H1 (cell line): ENCODE data around the gene ZNF441. TPM values are rescaled to one million over a fixed set of nuclear protein-coding genes. Genes with fewer than 3 reads are reported as not detected.

Experiments used
- CTCF ChIA-PET: fragments of 300-600 bp; sonication (Branson Sonifier 250); formaldehyde crosslinking; loops from one replicate; lab custom pipeline; 2021; ENCODE audit not compliant: partially characterized antibody; lab: Charles Lee
- POLR2A ChIA-PET: fragments of 300-600 bp; sonication (Branson Sonifier 250); formaldehyde crosslinking; loops from one replicate; lab custom pipeline; 2021; ENCODE audit warnings: inconsistent platforms; ENCODE audit not compliant: partially characterized antibody; lab: Charles Lee
- DNase-seq, 2 experiments: peaks; one replicate each; pipeline versions ENCODE4 v3.0.0 to v3.0.0-alpha.2; 2010 to 2022; ENCODE audit warnings: low spot score in 2 of 2, low read depth in 1 of 2, mixed read lengths in 1 of 2
- FAIRE-seq: peaks from 2 replicates; lab custom pipeline; 2011; peaks lifted over from hg19 to GRCh38; lab: Jason Lieb, UNC
- H2AFZ ChIP-seq: 2 replicates; pipeline ENCODE4 v1.8.1; 2012; ENCODE audit warnings: low read length, inconsistent platforms
- H2AK5ac ChIP-seq: 2 replicates; pipeline ENCODE4 v1.6.1; 2013; ENCODE audit warnings: low read depth, low read length
- H2BK120ac ChIP-seq: replicated peaks from 2 replicates; pipeline ENCODE3; 2013; ENCODE audit warnings: low read depth, low read length, inconsistent platforms
- H2BK12ac ChIP-seq: 2 replicates; pipeline ENCODE4 v1.6.1; 2013; ENCODE audit warnings: low read depth, low read length
- H2BK15ac ChIP-seq: 2 replicates; pipeline ENCODE4 v1.6.1; 2013; ENCODE audit warnings: low read length
- H2BK20ac ChIP-seq: 2 replicates; pipeline ENCODE4 v1.6.1; 2013; ENCODE audit warnings: low read length
- H2BK5ac ChIP-seq: 2 replicates; pipeline ENCODE4 v1.6.1; 2013; ENCODE audit warnings: low read depth, low read length
- H3K14ac ChIP-seq: 2 replicates; pipeline ENCODE4 v1.6.1; 2013; ENCODE audit warnings: inconsistent platforms; ENCODE audit not compliant: insufficient read length
- H3K18ac ChIP-seq: 2 replicates; pipeline ENCODE4 v1.6.1; 2013; ENCODE audit warnings: low read length; ENCODE audit errors: extremely low read depth
- H3K23ac ChIP-seq: 2 replicates; pipeline ENCODE4 v1.6.1; 2013; ENCODE audit warnings: inconsistent platforms; ENCODE audit not compliant: insufficient read length
- H3K23me2 ChIP-seq: 2 replicates; pipeline ENCODE4 v1.6.1; 2013; ENCODE audit warnings: low read depth, low read length
- H3K27ac ChIP-seq: 2 replicates; pipeline ENCODE4 v1.6.1; 2011; ENCODE audit warnings: low read depth, low read length, inconsistent platforms
- H3K27me3 ChIP-seq, 4 experiments: replicated peaks in 1 of 4; 1 replicate in 1 of 4; 2 replicates in 3 of 4; pipeline versions ENCODE4 v1.6.1 to v1.8.1; 2011 to 2013; ENCODE audit warnings: low read length in 3 of 4, mild to moderate bottlenecking in 3 of 4, inconsistent platforms in 2 of 4, mixed read lengths in 2 of 4, moderate library complexity in 1 of 4; ENCODE audit not compliant: control insufficient read depth in 3 of 4, insufficient read depth in 3 of 4; ENCODE audit errors: extremely low read depth in 1 of 4
- H3K36me3 ChIP-seq, 4 experiments: 2 replicates each; pipeline versions ENCODE4 v1.6.1 to v1.8.1; 2011 to 2013; ENCODE audit warnings: mild to moderate bottlenecking in 4 of 4, low read length in 3 of 4, moderate library complexity in 2 of 4, control low read depth in 1 of 4, inconsistent platforms in 1 of 4; ENCODE audit not compliant: insufficient read depth in 4 of 4, control insufficient read depth in 2 of 4
- H3K4ac ChIP-seq: replicated peaks from 2 replicates; pipeline ENCODE3; 2013; ENCODE audit warnings: low read length, low read depth, mixed read lengths, inconsistent platforms; ENCODE audit not compliant: insufficient read length
- H3K4me1 ChIP-seq, 4 experiments: replicated peaks in 1 of 4; 1 replicate in 1 of 4; 2 replicates in 3 of 4; pipeline versions ENCODE4 v1.6.1 to v1.8.1; 2011 to 2013; ENCODE audit warnings: low read length in 3 of 4, inconsistent platforms in 2 of 4, mixed read lengths in 1 of 4; ENCODE audit not compliant: insufficient read depth in 4 of 4, control insufficient read depth in 3 of 4
- H3K4me2 ChIP-seq, 2 experiments: 2 replicates each; pipeline versions ENCODE4 v1.6.1 to v1.8.1; 2011 to 2013; ENCODE audit warnings: low read depth in 2 of 2, low read length in 2 of 2, control low read depth in 1 of 2, inconsistent platforms in 1 of 2, mild to moderate bottlenecking in 1 of 2; ENCODE audit not compliant: insufficient read depth in 1 of 2
- H3K4me3 ChIP-seq, 4 experiments: fragments of 200-600, 300-600 bp in 1 of 4; sonication (generic), shearing (Covaris generic), sonication (Bioruptor Twin) in 1 of 4; 2 replicates each; pipeline versions ENCODE4 v1.5.1 to v1.8.1; 2011 to 2016; ENCODE audit warnings: low read length in 4 of 4, low read depth in 3 of 4, control low read depth in 2 of 4, inconsistent platforms in 2 of 4, mild to moderate bottlenecking in 2 of 4, mixed read lengths in 1 of 4, moderate library complexity in 1 of 4; ENCODE audit not compliant: insufficient read depth in 2 of 4; ENCODE audit errors: extremely low read depth in 1 of 4
- H3K56ac ChIP-seq: replicated peaks from 2 replicates; pipeline ENCODE3; 2013; ENCODE audit warnings: low read depth, mild to moderate bottlenecking, mixed read lengths, low read length, inconsistent platforms; ENCODE audit not compliant: insufficient read length
- H3K79me1 ChIP-seq: 2 replicates; pipeline ENCODE4 v1.6.1; 2013; ENCODE audit warnings: low read depth, low read length, control low read depth
- H3K79me2 ChIP-seq, 2 experiments: 2 replicates each; pipeline versions ENCODE4 v1.6.1 to v1.8.1; 2012 to 2013; ENCODE audit warnings: low read length in 2 of 2, mild to moderate bottlenecking in 2 of 2, inconsistent platforms in 1 of 2; ENCODE audit not compliant: insufficient read depth in 2 of 2, control insufficient read depth in 1 of 2
- H3K9ac ChIP-seq, 4 experiments: replicated peaks in 1 of 4; 1 replicate in 1 of 4; 2 replicates in 3 of 4; pipeline versions ENCODE4 v1.6.1 to v1.8.1; 2011 to 2013; ENCODE audit warnings: low read depth in 3 of 4, low read length in 3 of 4, control low read depth in 2 of 4, mild to moderate bottlenecking in 2 of 4, moderate library complexity in 2 of 4, inconsistent platforms in 1 of 4; ENCODE audit errors: extremely low read depth in 1 of 4
- H3K9me3 ChIP-seq, 2 experiments: 2 replicates each; pipeline versions ENCODE4 v1.6.1 to v1.8.1; 2012 to 2013; ENCODE audit warnings: mild to moderate bottlenecking in 2 of 2, moderate library complexity in 2 of 2, control low read depth in 1 of 2, inconsistent platforms in 1 of 2, low read depth in 1 of 2, low read length in 1 of 2, mixed read lengths in 1 of 2; ENCODE audit not compliant: insufficient read depth in 2 of 2
- H4K20me1 ChIP-seq, 2 experiments: replicated peaks in 1 of 2; 2 replicates each; pipeline versions ENCODE3 to v1.8.1; 2011 to 2013; ENCODE audit warnings: inconsistent platforms in 2 of 2, low read length in 2 of 2, mild to moderate bottlenecking in 1 of 2; ENCODE audit not compliant: insufficient read depth in 2 of 2, control insufficient read depth in 1 of 2
- H4K5ac ChIP-seq: 2 replicates; pipeline ENCODE4 v1.6.1; 2013; ENCODE audit warnings: low read length, low read depth, mixed read lengths, inconsistent platforms; ENCODE audit not compliant: insufficient read length
- H4K8ac ChIP-seq: 2 replicates; pipeline ENCODE4 v1.8.0; 2013; ENCODE audit warnings: mild to moderate bottlenecking, moderate library complexity, low read length, inconsistent platforms; ENCODE audit not compliant: insufficient read depth; ENCODE audit errors: extremely low read depth
- H4K91ac ChIP-seq: replicated peaks from 2 replicates; pipeline ENCODE3; 2013; ENCODE audit warnings: low read length, mixed read lengths, inconsistent platforms; ENCODE audit not compliant: insufficient read length
- BCL11A ChIP-seq, 2 experiments: IDR thresholded peaks; one replicate each; pipeline ENCODE4 v1.6.1; 2011; ENCODE audit warnings: low read depth in 2 of 2, low read length in 2 of 2, mild to moderate bottlenecking in 2 of 2
- CHD2 ChIP-seq: IDR thresholded peaks from 2 replicates; pipeline ENCODE4 v1.6.1; 2012; ENCODE audit warnings: low read length, improper control_type of control experiment
- EGR1 ChIP-seq: IDR thresholded peaks from 2 replicates; pipeline ENCODE4 v1.6.1; 2011; ENCODE audit warnings: low read depth, low read length, borderline replicate concordance
- GTF2F1 ChIP-seq: IDR thresholded peaks from 2 replicates; pipeline ENCODE4 v1.6.1; 2012; ENCODE audit warnings: low read depth, low read length, improper control_type of control experiment, borderline replicate concordance
- JUND ChIP-seq: IDR thresholded peaks from 2 replicates; pipeline ENCODE4 v1.6.1; 2011; ENCODE audit warnings: mild to moderate bottlenecking, improper control_type of control experiment, low read length
- MAFK ChIP-seq: IDR thresholded peaks from 2 replicates; pipeline ENCODE4 v1.6.1; 2012; ENCODE audit warnings: low read depth, mild to moderate bottlenecking, improper control_type of control experiment, low read length
- RAD21 ChIP-seq, 2 experiments: IDR thresholded peaks in 1 of 2; conservative IDR thresholded peaks in 1 of 2; 2 replicates each; pipeline ENCODE4 v1.6.1; 2011; ENCODE audit warnings: low read depth in 2 of 2, low read length in 2 of 2, improper control_type of control experiment in 1 of 2, inconsistent platforms in 1 of 2, mild to moderate bottlenecking in 1 of 2, moderate library complexity in 1 of 2
- SIRT6 ChIP-seq: IDR thresholded peaks from one replicate; pipeline ENCODE4 v1.7.1; 2012; ENCODE audit warnings: low read length, inconsistent platforms
- SP4 ChIP-seq: IDR thresholded peaks from 2 replicates; pipeline ENCODE4 v1.6.1; 2012; ENCODE audit warnings: low read length, inconsistent platforms
- WGBS, 2 experiments: shearing (Covaris generic) in 1 of 2; methylation state at CpG; one replicate each; pipeline versions ENCODE4 v1.1.6 to v1.1.7; 2013 to 2015; ENCODE audit warnings: low lambda C conversion rate in 2 of 2, mixed read lengths in 2 of 2, inconsistent platforms in 1 of 2, low coverage in 1 of 2, missing lambda C conversion rate in 1 of 2; ENCODE audit not compliant: insufficient replicate concordance in 2 of 2, insufficient coverage in 1 of 2, insufficient read length in 1 of 2; ENCODE audit errors: extremely low coverage in 1 of 2, missing lambda C conversion rate in 1 of 2; 5-methylcytosine and 5-hydroxymethylcytosine counted together
- polyA plus RNA-seq, 7 experiments: library from polyadenylated mRNA; depleted of rRNA in 3 of 7; stranded (reverse) in 5 of 7; unstranded in 2 of 7; fragments of >200 nt in 5 of 7; fragments of 200-250 nt in 2 of 7; gene quantifications; 1 replicate in 5 of 7; 2 replicates in 1 of 7; 4 replicates in 1 of 7; pipeline versions ENCODE4 v1.2.1 to v1.2.3, GENCODE V29; 2011 to 2013; ENCODE audit warnings: missing spikeins in 2 of 7, mixed read lengths in 2 of 7
- total RNA-seq: library from RNA; stranded (reverse); fragmentation: NEBNext Ultra II Directional; extraction: Animal tissue kit (Norgen Biotek cat#: 25700); gene quantifications from 2 replicates; pipeline ENCODE4 v1.2.1, GENCODE V29; 2021
- TF ChIP-seq, protein P1 (sequence below): IDR thresholded peaks from 2 replicates; pipeline ENCODE4 v1.6.1; 2012; ENCODE audit warnings: low read length, inconsistent platforms
- TF ChIP-seq, protein P2 (sequence below): IDR thresholded peaks from 2 replicates; pipeline ENCODE4 v1.6.1; 2011; ENCODE audit warnings: low read depth, mild to moderate bottlenecking, low read length; ENCODE audit not compliant: insufficient read depth

The ZNF441 gene
- total and polyA plus RNA-seq, 2 of the 8 experiments (the other 6 are each of a cell fraction or from before 2014, with no cell fraction given): 0.09 to 0.48 TPM

DNA sequence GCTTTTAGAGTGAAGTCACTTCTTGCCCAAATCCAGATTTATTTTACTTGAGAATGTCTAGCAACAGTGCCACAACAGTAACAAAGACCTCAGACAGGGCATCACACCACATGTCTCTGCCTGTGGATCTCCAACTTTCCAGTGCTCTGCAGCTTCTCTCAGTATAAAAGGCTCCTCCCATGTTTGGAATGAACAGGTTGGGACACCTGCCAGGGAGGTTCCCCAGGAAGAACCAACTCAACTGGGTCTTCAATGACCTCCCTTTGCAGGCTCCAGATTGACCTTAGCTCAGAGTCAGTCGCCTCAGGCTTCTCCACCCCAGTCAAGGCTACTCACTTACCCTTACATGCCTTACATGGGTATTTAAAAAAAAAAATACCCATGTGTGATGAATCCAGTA, 31.4 kb upstream of the ZNF441 start:
- no peak overlapping the region for H3K23ac ChIP-seq
- peaks cover 0 to 3% (median 0%) of the 10 kb centered on the region in 4 experiments; a peak in 5 of 7 replicates for H3K4me1 ChIP-seq
- FAIRE-seq (no peak), DNase-seq (no peak)
- H3K4me2 ChIP-seq: no peak overlapping the region
- H4K8ac ChIP-seq: no peak overlapping the region
- H3K36me3 ChIP-seq: no peaks in the 10 kb centered on the region
- CTCF ChIA-PET: interaction anchor here (0.6 to 1.7 kb wide), 7 partner anchors 33 to 929 kb away, joined by 3 to 6 read pairs (median 4); partner anchors contain the start of gene ZNF491
- H3K9ac ChIP-seq: no peak overlapping the region
- H2AK5ac ChIP-seq: no peak overlapping the region
- peaks cover 0 to 3% of the 10 kb centered on the region in 2 experiments for H4K20me1 ChIP-seq
- no peaks in the 10 kb centered on the region for H3K9me3 ChIP-seq
- H3K4me3 ChIP-seq: no peak overlapping the region
- H3K79me1 ChIP-seq: no peaks in the 10 kb centered on the region
- H3K14ac ChIP-seq: no peak overlapping the region
- H2BK12ac ChIP-seq: no peak overlapping the region
- H2BK15ac ChIP-seq: no peak overlapping the region
- peaks cover 10% of the 10 kb centered on the region; the same call in 1 of the 2 replicates for H3K23me2 ChIP-seq
- peaks cover 0 to 18% (median 15%) of the 10 kb centered on the region in 4 experiments; a peak in 5 of 7 replicates for H3K27me3 ChIP-seq
- TF ChIP-seq CHD2 (no peak), SP4 (no peak), JUND (no peak), GTF2F1 (no peak), RAD21 (IDR thresholded peaks at IDR 0.05 in 1 of 2, conservative IDR thresholded peaks at IDR 0.05 in 1 of 2; ENCODE audit: low read depth in 2 of 2, low read length in 2 of 2) (no peak), EGR1 (no peak), BCL11A (IDR thresholded peaks at IDR 0.05; ENCODE audit: low read depth in 2 of 2, low read length in 2 of 2) (no peak), MAFK (no peak), SIRT6 (no peak)
- TF ChIP-seq, protein P1, sequence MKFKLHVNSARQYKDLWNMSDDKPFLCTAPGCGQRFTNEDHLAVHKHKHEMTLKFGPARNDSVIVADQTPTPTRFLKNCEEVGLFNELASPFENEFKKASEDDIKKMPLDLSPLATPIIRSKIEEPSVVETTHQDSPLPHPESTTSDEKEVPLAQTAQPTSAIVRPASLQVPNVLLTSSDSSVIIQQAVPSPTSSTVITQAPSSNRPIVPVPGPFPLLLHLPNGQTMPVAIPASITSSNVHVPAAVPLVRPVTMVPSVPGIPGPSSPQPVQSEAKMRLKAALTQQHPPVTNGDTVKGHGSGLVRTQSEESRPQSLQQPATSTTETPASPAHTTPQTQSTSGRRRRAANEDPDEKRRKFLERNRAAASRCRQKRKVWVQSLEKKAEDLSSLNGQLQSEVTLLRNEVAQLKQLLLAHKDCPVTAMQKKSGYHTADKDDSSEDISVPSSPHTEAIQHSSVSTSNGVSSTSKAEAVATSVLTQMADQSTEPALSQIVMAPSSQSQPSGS: no peak
- TF ChIP-seq, protein P2, sequence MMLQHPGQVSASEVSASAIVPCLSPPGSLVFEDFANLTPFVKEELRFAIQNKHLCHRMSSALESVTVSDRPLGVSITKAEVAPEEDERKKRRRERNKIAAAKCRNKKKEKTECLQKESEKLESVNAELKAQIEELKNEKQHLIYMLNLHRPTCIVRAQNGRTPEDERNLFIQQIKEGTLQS: no peak
- WGBS, 2 experiments: 81% methylated on average over 1 of the region's 1 CpG; no CpG with 5 or more reads in 1 of the 2 experiments
- POLR2A ChIA-PET: interaction anchor here (0.7 to 1.0 kb wide), 2 partner anchors 252 to 392 kb away, joined by 3 to 4 read pairs; no protein-coding TSS in a partner anchor
- H3K18ac ChIP-seq: no peak overlapping the region
- no peaks in the 10 kb centered on the region for H3K79me2 ChIP-seq
- H3K27ac ChIP-seq: no peak overlapping the region
- H4K91ac ChIP-seq: no peak overlapping the region
- H3K4ac ChIP-seq: no peak overlapping the region
- H4K5ac ChIP-seq: no peak overlapping the region
- H2BK120ac ChIP-seq: no peak overlapping the region
- no peak overlapping the region for H3K56ac ChIP-seq
- H2BK5ac ChIP-seq: no peak overlapping the region
- H2BK20ac ChIP-seq: no peak overlapping the region
- H2AFZ ChIP-seq: no peak overlapping the region
